HCT116 (cell line): Measurements from ENCODE around the gene TF. TPM values are rescaled to one million over a fixed set of nuclear protein-coding genes. Genes with fewer than 3 reads are reported as not detected.

ENCODE experiments used
- ATAC-seq: fragments of 200-7000 bp; cut with Tn5 transposase; 2 replicates; pipeline ENCODE4 v1.9.1; 2020; ENCODE audit warnings: mild to moderate bottlenecking, moderate library complexity
- BruUV-seq: library from RNA; stranded (reverse); fragments of 400-500 nt; replicated peaks from 2 replicates; lab custom pipeline; 2021; lab: Mats Ljungman, UMichigan
- CTCF ChIA-PET: fragments of 300-600 bp; sonication (Branson Sonifier 250); formaldehyde crosslinking; loops from one replicate; lab custom pipeline; 2021; ENCODE audit warnings: antibody characterized with exemption; lab: Charles Lee
- POLR2A ChIA-PET: fragments of 300-600, 350-600 bp; sonication (Branson Sonifier 250); formaldehyde crosslinking; loops from one replicate; lab custom pipeline; 2021; ENCODE audit warnings: antibody characterized with exemption; lab: Charles Lee
- RAD21 ChIA-PET, 2 experiments: fragments of 300-600 bp; sonication (Branson Sonifier 250); formaldehyde crosslinking; loops; one replicate each; lab custom pipeline; 2023; ENCODE audit warnings: low total read pairs in 2 of 2; ENCODE audit not compliant: uncharacterized antibody in 2 of 2, unreplicated experiment in 2 of 2, low non-redundant PET in 1 of 2; lab: Charles Lee
- DNase-seq: peaks from one replicate; pipeline ENCODE4 v3.0.0-alpha.2; 2010; ENCODE audit warnings: low read depth, low spot score
- H2AFZ ChIP-seq: fragments of 200-600 bp; shearing (Covaris generic), sonication (generic); 2 replicates; pipeline ENCODE4 v1.6.1; 2017; ENCODE audit warnings: low read depth, mixed run types, mixed read lengths, antibody characterized with exemption, low read length; ENCODE audit not compliant: poor library complexity, severe bottlenecking
- H3K27ac ChIP-seq: 2 replicates; pipeline ENCODE4 v1.5.1; 2012; ENCODE audit warnings: low read depth, low read length
- H3K27me3 ChIP-seq: fragments of 200-600 bp; sonication (generic); 2 replicates; pipeline ENCODE4 v1.6.1; 2016; ENCODE audit warnings: mixed run types, low read length, mixed read lengths; ENCODE audit not compliant: insufficient read depth
- H3K36me3 ChIP-seq, 2 experiments: fragments of 200-500 bp in 1 of 2; fragments of 200-600 bp in 1 of 2; sonication (Bioruptor generic) in 1 of 2; sonication (generic) in 1 of 2; 2 replicates each; pipeline versions ENCODE4 v1.5.1 to v1.6.1; 2014 to 2016; ENCODE audit warnings: low read length in 2 of 2, inconsistent platforms in 1 of 2, mixed read lengths in 1 of 2, mixed run types in 1 of 2; ENCODE audit not compliant: insufficient read depth in 2 of 2, control insufficient read depth in 1 of 2
- H3K4me1 ChIP-seq, 2 experiments: fragments of 200-600 bp in 1 of 2; sonication (generic) in 1 of 2; 2 replicates each; pipeline versions ENCODE4 v1.5.1 to v1.6.1; 2012 to 2017; ENCODE audit warnings: low read length in 2 of 2, inconsistent platforms in 1 of 2, mild to moderate bottlenecking in 1 of 2, mixed read lengths in 1 of 2, mixed run types in 1 of 2, moderate library complexity in 1 of 2; ENCODE audit not compliant: insufficient read depth in 2 of 2, control insufficient read depth in 1 of 2
- H3K4me2 ChIP-seq: fragments of 200-600 bp; sonication (generic); 2 replicates; pipeline ENCODE4 v1.6.1; 2017; ENCODE audit warnings: mixed run types, low read length, mixed read lengths
- H3K4me3 ChIP-seq, 2 experiments: fragments of 200-600 bp in 1 of 2; sonication (generic) in 1 of 2; replicated peaks in 1 of 2; 2 replicates each; pipeline ENCODE4 v1.5.1; 2011 to 2016; ENCODE audit warnings: low read length in 2 of 2, control low read depth in 1 of 2, low read depth in 1 of 2, mild to moderate bottlenecking in 1 of 2, mixed read lengths in 1 of 2, mixed run types in 1 of 2
- H3K79me2 ChIP-seq: fragments of 200-600 bp; sonication (generic); 2 replicates; pipeline ENCODE4 v1.6.1; 2017; ENCODE audit warnings: mild to moderate bottlenecking, mixed run types, low read length, moderate library complexity, mixed read lengths; ENCODE audit not compliant: insufficient read depth
- H3K9ac ChIP-seq: fragments of 200-600 bp; sonication (generic); 2 replicates; pipeline ENCODE4 v1.6.1; 2016; ENCODE audit warnings: low read length, mixed read lengths
- H3K9me2 ChIP-seq: fragments of 200-600 bp; sonication (generic), shearing (Covaris generic); 2 replicates; pipeline ENCODE4 v1.6.1; 2017; ENCODE audit warnings: mixed run types, mild to moderate bottlenecking, moderate library complexity; ENCODE audit not compliant: insufficient read depth
- H3K9me3 ChIP-seq, 2 experiments: fragments of 200-500 bp in 1 of 2; fragments of 200-600 bp in 1 of 2; sonication (Bioruptor generic) in 1 of 2; sonication (generic) in 1 of 2; 2 replicates each; pipeline ENCODE4 v1.6.1; 2014 to 2017; ENCODE audit warnings: low read length in 2 of 2, mixed read lengths in 2 of 2, inconsistent platforms in 1 of 2, low read depth in 1 of 2, mild to moderate bottlenecking in 1 of 2, mixed run types in 1 of 2, moderate library complexity in 1 of 2; ENCODE audit not compliant: control insufficient read depth in 1 of 2, insufficient read depth in 1 of 2
- H4K20me1 ChIP-seq: fragments of 200-600 bp; sonication (generic), shearing (Covaris generic); 2 replicates; pipeline ENCODE4 v1.6.1; 2017; ENCODE audit warnings: mixed run types, mild to moderate bottlenecking, moderate library complexity; ENCODE audit not compliant: insufficient read depth
- ATF3 ChIP-seq: IDR thresholded peaks from 2 replicates; pipeline ENCODE4 v1.6.1; 2012
- CBX3 ChIP-seq: IDR thresholded peaks from 2 replicates; pipeline ENCODE4 v1.6.1; 2012; ENCODE audit warnings: low read depth
- CTCF ChIP-seq, 3 experiments: fragments of 200-600 bp in 1 of 3; sonication (generic) in 1 of 3; IDR thresholded peaks in 2 of 3; conservative IDR thresholded peaks in 1 of 3; 2 replicates each; pipeline ENCODE4 v1.5.1; 2012 to 2017; ENCODE audit warnings: low read depth in 2 of 3, low read length in 2 of 3, antibody characterized with exemption in 1 of 3, borderline replicate concordance in 1 of 3, control low read depth in 1 of 3, mild to moderate bottlenecking in 1 of 3, mixed read lengths in 1 of 3, mixed run types in 1 of 3, moderate library complexity in 1 of 3; ENCODE audit not compliant: insufficient read depth in 1 of 3
- EGR1 ChIP-seq: IDR thresholded peaks from 2 replicates; pipeline ENCODE4 v1.6.1; 2012; ENCODE audit warnings: low read depth
- ELF1 ChIP-seq: IDR thresholded peaks from 2 replicates; pipeline ENCODE4 v1.6.1; 2012; ENCODE audit warnings: low read depth, borderline replicate concordance
- EZH2 ChIP-seq: fragments of 200-600 bp; sonication (generic); IDR thresholded peaks from 2 replicates; pipeline ENCODE4 v1.6.1; 2017; ENCODE audit warnings: antibody characterized with exemption, mixed run types
- FOSL1 ChIP-seq: IDR thresholded peaks from 2 replicates; pipeline ENCODE4 v1.6.1; 2012; ENCODE audit warnings: low read depth
- MAX ChIP-seq: IDR thresholded peaks from 2 replicates; pipeline ENCODE4 v1.6.1; 2012
- POLR2A ChIP-seq: IDR thresholded peaks from 2 replicates; pipeline ENCODE4 v1.7.0; 2011; ENCODE audit warnings: borderline replicate concordance; ENCODE audit not compliant: insufficient read depth, insufficient read length; ENCODE audit errors: extremely low read depth
- POLR2AphosphoS5 ChIP-seq: IDR thresholded peaks from 2 replicates; pipeline ENCODE4 v1.6.1; 2011; ENCODE audit warnings: mild to moderate bottlenecking, low read depth, low read length, moderate library complexity
- RAD21 ChIP-seq: IDR thresholded peaks from 2 replicates; pipeline ENCODE4 v1.6.1; 2012; ENCODE audit warnings: low read depth, mild to moderate bottlenecking
- REST ChIP-seq: IDR thresholded peaks from 2 replicates; pipeline ENCODE4 v1.6.1; 2012; ENCODE audit warnings: low read depth
- SIN3A ChIP-seq: IDR thresholded peaks from 2 replicates; pipeline ENCODE4 v1.6.1; 2012; ENCODE audit warnings: low read depth
- SP1 ChIP-seq: IDR thresholded peaks from 2 replicates; pipeline ENCODE4 v1.6.1; 2012; ENCODE audit warnings: low read depth
- SRF ChIP-seq: IDR thresholded peaks from 2 replicates; pipeline ENCODE4 v1.6.1; 2012; ENCODE audit warnings: low read depth
- TCF7L2 ChIP-seq: IDR thresholded peaks from 2 replicates; pipeline ENCODE4 v1.7.0; 2011; ENCODE audit warnings: borderline replicate concordance, inconsistent platforms; ENCODE audit not compliant: insufficient read depth, insufficient read length; ENCODE audit errors: extremely low read depth
- YY1 ChIP-seq: IDR thresholded peaks from 2 replicates; pipeline ENCODE4 v1.6.1; 2011; ENCODE audit warnings: low read length, low read depth, moderate library complexity, mild to moderate bottlenecking; ENCODE audit not compliant: insufficient replicate concordance; ENCODE audit errors: extremely low read depth
- ZBTB33 ChIP-seq: IDR thresholded peaks from 2 replicates; pipeline ENCODE4 v1.6.1; 2011; ENCODE audit warnings: mild to moderate bottlenecking, low read length, moderate library complexity; ENCODE audit not compliant: insufficient replicate concordance; ENCODE audit errors: extremely low read depth
- ZNF274 ChIP-seq: fragments of 200-500 bp; sonication (Bioruptor generic); IDR thresholded peaks from 2 replicates; pipeline ENCODE4 v1.6.1; 2014; ENCODE audit warnings: mild to moderate bottlenecking, low read depth, low read length, inconsistent platforms
- intact Hi-C: fragments of 100-400 bp; cut with micrococcal nuclease; formaldehyde crosslinking; loops from 2 replicates; pipeline ENCODE4 v1.10.0; 2022
- total RNA-seq: library from RNA; stranded (reverse); gene quantifications from one replicate; pipeline ENCODE4 v1.2.1, GENCODE V29; 2021; ENCODE audit not compliant: unreplicated experiment

Gene TF
- total RNA-seq, 1 experiment from 2014 or later, result 10.4 TPM

- no peak for ATAC-seq
- Histone ChIP-seq H3K9me2 (no peaks in the 10 kb centered on the region), H3K4me3 (no peak overlapping the region), H3K9me3 (no peaks in the 10 kb centered on the region), H3K79me2 (no peaks in the 10 kb centered on the region), H3K4me2 (no peak overlapping the region), H3K4me1 (no peaks in the 10 kb centered on the region), H2AFZ (no peak overlapping the region), H4K20me1 (no peaks in the 10 kb centered on the region), H3K27me3 (no peaks in the 10 kb centered on the region), H3K9ac (no peak overlapping the region), H3K36me3 (no peaks in the 10 kb centered on the region), H3K27ac (no peak overlapping the region)
- ChIA-PET RAD21 (no interaction called here), CTCF (no interaction called here), POLR2A (no interaction called here)
- TF ChIP-seq SP1 (no peak), FOSL1 (no peak), SIN3A (no peak), SRF (no peak), POLR2A (no peak), YY1 (no peak), REST (no peak), MAX (no peak), TCF7L2 (no peak), EGR1 (no peak), RAD21 (no peak), CTCF (IDR thresholded peaks at IDR 0.05 in 2 of 3, conservative IDR thresholded peaks at IDR 0.05 in 1 of 3; ENCODE audit: borderline replicate concordance in 1 of 3, insufficient read depth in 1 of 3, low read depth in 2 of 3, low read length in 2 of 3) (no peak), ZNF274 (no peak), ELF1 (no peak), ZBTB33 (no peak), POLR2AphosphoS5 (no peak), CBX3 (no peak), ATF3 (no peak), EZH2 (no peak)
- no peak for DNase-seq
- BruUV-seq, result no TSS peak
- intact Hi-C loops, result no loop called here
These were observed 33.5 kb downstream of the TF start for GRCh38 chr3:133779626-133780203.
